GM12891 (cell line): Measurements from ENCODE around the gene GNAO1.

Experiments used
- POLR2A ChIP-seq: IDR thresholded peaks from 2 replicates; pipeline ENCODE4 v1.6.1; 2011; ENCODE audit warnings: low read depth, low read length, control low read depth
- TAF1 ChIP-seq: IDR thresholded peaks from 2 replicates; pipeline ENCODE4 v1.6.1; 2011; ENCODE audit warnings: low read depth, low read length, control low read depth

GRCh38 chr16:56247018-56247417 lies 55.7 kb downstream of the GNAO1 start:
- no peak for TF ChIP-seq POLR2A
- no peak for TF ChIP-seq TAF1
